G401.6 (cell line): ENCODE measurements around the gene OTX1.

Experiments
- FAIRE-seq: peaks from 2 replicates; lab custom pipeline; 2012; peaks lifted over from hg19 to GRCh38; lab: Jason Lieb, UNC

Gene OTX1

DNA sequence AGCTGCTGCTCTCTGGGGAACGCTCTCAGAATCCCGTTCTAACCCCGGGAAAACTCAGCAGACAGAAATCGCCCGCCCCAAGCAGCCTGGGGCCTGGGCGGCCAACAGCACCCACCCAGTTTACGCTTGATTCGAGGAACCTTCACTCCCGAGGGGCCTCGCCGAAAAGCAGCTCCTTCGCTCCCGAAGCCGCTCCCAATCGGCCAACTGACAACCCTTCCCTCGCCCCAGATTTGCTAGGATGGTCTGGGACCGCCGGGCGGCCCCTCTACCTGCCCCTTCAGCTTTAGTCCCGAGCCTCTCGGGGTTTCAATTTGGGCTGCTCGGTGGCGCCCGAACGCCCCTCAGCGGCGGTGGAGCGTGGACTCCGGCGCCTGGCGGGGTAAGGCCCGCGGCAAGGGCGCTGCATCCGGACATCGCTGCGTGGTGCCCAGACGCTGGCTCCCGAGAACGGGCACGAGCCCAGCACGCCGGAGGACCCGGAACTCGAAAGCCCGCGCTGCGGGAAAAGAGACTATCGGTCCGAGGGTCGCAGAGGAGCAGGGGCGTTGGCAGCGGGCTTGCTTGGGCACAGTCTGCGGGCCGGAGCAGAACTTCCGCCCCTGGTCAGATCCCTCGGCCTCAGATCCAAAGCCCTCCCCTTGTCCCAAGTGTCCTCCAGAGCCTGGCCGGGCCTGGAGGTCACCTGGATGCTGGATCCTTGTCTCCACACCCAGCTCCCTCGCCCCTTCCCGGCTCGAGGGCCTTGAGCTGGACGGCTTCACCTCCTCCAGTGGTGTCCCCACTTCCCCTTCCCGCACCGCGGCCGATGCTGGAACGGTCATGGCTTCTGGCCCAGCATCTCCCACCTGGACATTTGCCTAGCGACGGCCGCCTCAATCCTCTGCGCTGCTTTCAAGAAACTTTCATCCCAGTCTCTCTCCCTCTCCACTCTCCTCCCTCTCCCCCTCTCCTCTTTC is 3.0 kb upstream of the OTX1 start:
- FAIRE-seq = no peak

GRCh38 chr2:63048367-63049171 is 2.1 kb upstream of the OTX1 start:
- no peak for FAIRE-seq

DNA sequence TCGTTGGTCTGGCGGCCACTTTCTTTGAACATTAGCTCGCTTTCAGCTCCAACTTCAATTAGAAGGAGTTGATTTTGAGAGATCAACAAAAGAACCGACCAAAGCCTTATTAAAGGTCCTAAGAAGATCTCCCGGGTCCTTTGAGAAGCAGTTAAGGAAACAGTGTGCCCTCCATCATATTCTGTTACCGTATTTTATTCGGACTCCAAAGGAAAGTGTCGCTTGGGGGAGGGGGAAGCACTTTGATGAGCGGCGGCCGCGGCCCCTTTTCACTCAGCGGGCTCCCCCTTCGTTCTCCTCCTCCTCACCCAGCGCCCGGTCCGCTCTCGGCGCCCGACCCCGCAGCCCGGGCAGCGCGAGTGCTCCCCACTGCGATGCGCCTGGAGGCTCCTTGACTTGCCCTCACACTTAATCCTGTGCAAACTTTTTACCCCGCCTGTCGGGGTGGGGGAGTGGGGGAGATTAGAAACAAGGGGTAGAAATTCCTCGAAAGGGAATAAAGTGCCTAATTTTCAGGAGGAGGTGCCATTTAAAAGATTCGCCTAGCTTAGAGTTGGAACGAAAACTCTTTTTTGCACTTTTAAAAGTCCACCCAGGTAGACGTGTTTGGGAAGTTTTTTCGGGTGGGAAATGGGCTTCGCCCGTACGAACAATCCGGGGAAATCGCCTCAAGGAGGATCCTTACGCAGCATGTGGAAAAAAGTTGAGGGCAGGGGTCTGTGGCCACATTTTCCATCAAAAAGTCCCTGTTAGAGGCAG is 1.2 kb upstream of the OTX1 start:
- no peak for FAIRE-seq

DNA sequence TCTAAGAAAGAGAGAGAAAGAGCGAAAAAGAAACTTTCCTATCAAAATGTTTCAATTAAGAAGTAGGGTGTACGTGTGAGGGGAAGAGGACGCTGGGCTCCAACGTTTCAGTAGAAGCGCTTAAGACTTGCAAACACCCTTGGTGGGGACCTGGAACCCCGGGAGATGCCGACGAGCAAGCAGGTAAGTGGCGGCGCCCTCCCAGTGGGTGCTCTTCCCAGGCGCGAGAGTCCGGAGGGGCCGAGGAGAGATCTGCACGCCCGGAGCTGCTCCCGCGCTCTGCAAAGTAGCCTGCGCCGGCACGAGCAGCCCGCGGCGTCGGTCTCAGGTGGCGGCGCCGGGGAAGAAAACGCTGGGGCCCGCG is 678 bp upstream of the OTX1 start:
- FAIRE-seq = no peak

GRCh38 chr2:63051042-63051794 is 588 bp downstream of the OTX1 start:
- no peak for FAIRE-seq

DNA sequence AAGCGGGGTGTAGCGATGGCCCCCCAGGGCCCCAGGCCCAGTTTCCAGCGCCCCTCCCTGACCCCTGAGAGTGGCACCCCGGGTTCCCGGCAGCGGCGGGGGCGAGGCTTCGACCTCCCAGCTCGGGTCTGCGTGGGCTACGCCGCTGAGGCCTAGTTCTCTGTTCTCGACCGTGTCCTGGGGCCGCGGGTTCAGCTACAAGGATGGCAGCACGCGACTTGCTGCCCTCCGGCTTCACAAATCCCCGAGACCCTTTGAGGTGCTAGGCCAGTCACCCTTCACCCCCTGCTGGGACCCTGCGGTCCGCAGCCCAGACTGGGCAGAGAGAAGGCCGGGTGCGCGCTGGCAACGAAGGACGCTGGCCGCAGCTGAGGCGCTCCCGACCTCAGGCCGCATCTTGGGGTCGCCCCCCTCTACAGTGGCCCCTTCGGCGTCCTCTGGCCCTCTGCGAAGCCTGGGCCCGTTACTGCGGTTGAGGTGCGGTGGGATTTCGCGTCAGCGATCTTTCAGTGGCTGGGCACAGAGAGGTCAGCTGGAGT is 1.2 kb downstream of the OTX1 start:
- FAIRE-seq = no peak

- no peak for FAIRE-seq
These were observed 1.9 kb downstream of the OTX1 start for GRCh38 chr2:63052411-63053080.

- no peak for FAIRE-seq
These were observed 2.7 kb downstream of the OTX1 start for GRCh38 chr2:63053081-63053888.

GRCh38 chr2:63053889-63054602 is 3.4 kb downstream of the OTX1 start:
- no peak for FAIRE-seq

DNA sequence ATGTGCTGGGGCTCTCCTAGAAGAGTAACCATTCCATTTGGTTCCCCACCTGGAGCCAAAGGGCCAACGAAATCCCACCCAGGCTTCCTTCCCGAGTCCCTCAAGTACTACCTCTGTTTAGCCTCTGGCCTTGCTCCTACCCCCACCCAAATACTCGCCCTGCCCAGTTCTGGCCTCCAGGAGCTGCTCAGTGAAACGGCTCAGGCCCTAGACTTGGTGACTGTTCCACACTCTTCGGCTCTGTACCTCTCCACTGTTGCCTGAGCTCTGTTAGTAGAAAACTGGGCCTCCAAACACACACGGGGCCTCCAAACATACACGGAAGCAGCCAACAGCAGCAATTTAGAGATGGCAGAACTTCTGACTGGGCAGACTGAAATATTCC is 4.2 kb downstream of the OTX1 start:
- FAIRE-seq = no peak

- no peak for FAIRE-seq
These were observed 4.8 kb downstream of the OTX1 start for GRCh38 chr2:63055226-63056106.

- FAIRE-seq = no peak
These were observed 5.7 kb downstream of the OTX1 start for GRCh38 chr2:63056107-63057050.

DNA sequence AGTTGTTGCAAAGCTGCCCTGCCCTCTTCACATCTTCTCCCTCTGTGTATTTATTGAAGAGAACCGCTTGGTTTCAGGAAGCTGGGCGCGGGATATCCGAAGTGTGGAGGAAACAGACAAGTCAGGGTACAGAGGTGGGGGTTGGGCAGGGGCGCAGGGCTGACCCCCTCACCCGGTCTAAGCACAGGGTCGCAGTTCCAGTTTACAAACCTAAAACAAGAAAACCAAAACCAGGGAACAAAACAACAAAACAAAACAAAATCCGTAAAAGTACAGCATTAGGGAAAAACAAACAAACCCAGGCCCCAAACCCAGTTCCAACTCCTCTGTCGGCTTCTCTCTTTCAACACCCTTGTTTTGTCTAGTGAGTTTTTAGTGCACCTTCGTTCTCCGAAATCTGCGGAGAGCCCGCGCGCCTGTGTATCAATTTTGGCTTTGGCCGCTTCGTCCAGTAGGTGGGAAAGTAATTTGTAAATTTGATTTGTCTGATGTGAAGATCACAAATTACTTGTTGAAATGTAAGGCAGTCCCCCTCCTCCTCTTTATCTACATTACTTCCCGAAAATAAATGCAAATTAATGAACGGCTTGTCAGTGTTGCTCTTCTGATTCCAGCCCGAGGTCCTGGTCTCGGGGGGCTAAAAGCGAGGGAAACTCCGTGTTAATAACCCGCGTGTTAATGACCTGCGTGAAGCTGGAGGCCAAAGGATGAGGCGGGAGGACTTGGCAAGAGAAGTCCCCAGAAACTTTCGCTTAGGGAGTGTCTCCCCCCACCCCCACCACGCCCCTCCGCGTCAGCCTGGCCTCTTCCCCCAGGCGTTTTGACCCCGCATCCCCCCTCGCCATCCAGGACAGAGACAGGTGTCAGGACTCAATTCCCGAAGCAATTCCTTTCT is 6.9 kb downstream of the OTX1 start:
- no peak for FAIRE-seq

DNA sequence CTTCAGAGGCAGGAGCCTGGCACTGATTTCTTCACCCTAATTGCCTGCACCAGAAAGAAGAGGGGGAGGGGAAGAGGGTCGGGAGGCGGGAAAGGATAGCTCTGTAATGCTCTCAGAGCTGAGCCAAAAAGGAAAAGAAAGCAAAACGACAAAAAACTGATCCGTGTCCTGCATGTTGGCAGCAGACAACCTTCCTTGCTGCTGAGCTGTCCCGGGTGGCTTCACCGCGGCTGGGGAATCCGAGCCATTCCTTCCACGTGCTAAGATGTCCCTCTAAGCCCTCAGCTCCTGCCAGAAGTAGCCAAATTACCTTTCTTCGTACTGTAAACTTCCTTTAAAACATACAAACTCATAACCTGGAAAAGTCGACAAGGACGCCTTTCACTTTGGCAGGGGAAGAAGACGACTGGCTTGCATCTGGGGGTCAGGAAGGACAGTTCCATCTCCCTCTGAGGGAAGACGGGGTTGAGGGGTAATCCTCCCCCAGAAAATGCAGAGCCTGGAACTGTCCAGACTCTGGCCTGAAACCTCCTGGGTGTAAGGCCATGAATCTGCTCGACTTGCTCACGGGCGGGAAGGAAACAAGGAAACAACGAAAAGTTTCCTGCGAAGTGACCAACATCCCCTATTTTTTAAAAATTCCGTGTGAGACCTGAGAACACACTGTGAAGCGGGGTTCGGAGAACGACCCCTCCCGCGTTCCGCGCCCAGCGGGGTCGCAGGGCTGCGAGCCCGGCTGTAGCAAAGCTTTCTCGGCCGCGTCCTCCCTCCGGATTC is 7.7 kb downstream of the OTX1 start:
- no peak for FAIRE-seq
